MM.1S (cell line): Measurements from ENCODE around the gene CEP72.

Experiments
- DNase-seq: peaks from one replicate; pipeline ENCODE4 v3.0.0-alpha.2; 2015
- H2AFZ ChIP-seq: fragments of 300-600 bp; sonication (generic); 2 replicates; pipeline ENCODE4 v1.6.0; 2016; ENCODE audit warnings: antibody characterized with exemption, low read length
- H3F3A ChIP-seq: fragments of 300-600 bp; sonication (generic); 2 replicates; pipeline ENCODE4 v1.6.1; 2016; ENCODE audit warnings: mild to moderate bottlenecking, antibody characterized with exemption, low read length, moderate library complexity, mixed read lengths; ENCODE audit not compliant: insufficient read depth
- H3K27ac ChIP-seq: fragments of 300-600 bp; sonication (generic); 2 replicates; pipeline ENCODE4 v1.5.1; 2016; ENCODE audit warnings: mild to moderate bottlenecking, low read length
- H3K27me3 ChIP-seq: fragments of 300-600 bp; sonication (generic); replicated peaks from 2 replicates; pipeline ENCODE4 v1.6.0; 2016; ENCODE audit warnings: low read length; ENCODE audit not compliant: insufficient read depth
- H3K36me3 ChIP-seq: fragments of 300-600 bp; sonication (generic); replicated peaks from 2 replicates; pipeline ENCODE4 v1.6.1; 2016; ENCODE audit warnings: mild to moderate bottlenecking, low read length, mixed read lengths; ENCODE audit not compliant: insufficient read depth
- H3K4me1 ChIP-seq: fragments of 300-600 bp; sonication (generic); 2 replicates; pipeline ENCODE4 v1.6.1; 2016; ENCODE audit warnings: low read length, mixed read lengths
- H3K4me2 ChIP-seq: fragments of 300-600 bp; sonication (generic); 2 replicates; pipeline ENCODE4 v1.6.0; 2016; ENCODE audit warnings: low read depth, low read length
- H3K4me3 ChIP-seq: fragments of 300-600 bp; sonication (generic); 2 replicates; pipeline ENCODE4 v1.5.1; 2016; ENCODE audit warnings: low read length, mixed read lengths
- H3K79me2 ChIP-seq: fragments of 300-600 bp; sonication (generic); 2 replicates; pipeline ENCODE4 v1.6.1; 2016; ENCODE audit warnings: mixed run types, low read length, mixed read lengths
- H3K9ac ChIP-seq: fragments of 300-600 bp; sonication (generic); 2 replicates; pipeline ENCODE4 v1.6.1; 2016; ENCODE audit warnings: low read length, mixed read lengths
- H3K9me2 ChIP-seq: fragments of 300-600 bp; sonication (generic); replicated peaks from 2 replicates; pipeline ENCODE4 v1.6.1; 2016; ENCODE audit warnings: mild to moderate bottlenecking, low read length, mixed read lengths; ENCODE audit not compliant: insufficient read depth
- H3K9me3 ChIP-seq: fragments of 300-600 bp; sonication (generic); replicated peaks from 2 replicates; pipeline ENCODE4 v1.6.1; 2016; ENCODE audit warnings: mild to moderate bottlenecking, low read length, mixed read lengths; ENCODE audit not compliant: insufficient read depth
- H4K20me1 ChIP-seq: fragments of 300-600 bp; sonication (generic); 2 replicates; pipeline ENCODE4 v1.6.1; 2016; ENCODE audit warnings: mild to moderate bottlenecking, low read length, moderate library complexity, mixed read lengths; ENCODE audit not compliant: insufficient read depth
- CTCF ChIP-seq: fragments of 300-600 bp; sonication (generic); IDR thresholded peaks from 2 replicates; pipeline ENCODE4 v1.5.1; 2016; ENCODE audit warnings: antibody characterized with exemption, low read length, mixed read lengths
- EZH2 ChIP-seq: fragments of 300-600 bp; sonication (generic); optimal IDR thresholded peaks from 2 replicates; pipeline ENCODE3; 2017; ENCODE audit warnings: low read depth, mild to moderate bottlenecking, antibody characterized with exemption, low read length, mixed read lengths
- EZH2phosphoT487 ChIP-seq: fragments of 300-600 bp; sonication (generic); IDR thresholded peaks from 2 replicates; pipeline ENCODE4 v1.6.1; 2018; ENCODE audit warnings: antibody characterized with exemption, low read length

CEP72 gene

GRCh38 chr5:642481-642880 is 30.3 kb downstream of the CEP72 start:
- H3K4me2 ChIP-seq, result no peak overlapping the region
- H3K4me3 ChIP-seq, result no peak overlapping the region
- H3K36me3 ChIP-seq, result peaks cover 8% of the 10 kb centered on the region
- TF ChIP-seq CTCF (no peak), EZH2 (no peak), EZH2phosphoT487 (no peak)
- peaks cover 19% of the 10 kb centered on the region; the same call in 1 of the 2 replicates for H3F3A ChIP-seq
- H3K79me2 ChIP-seq, result peaks cover 30% of the 10 kb centered on the region
- H3K4me1 ChIP-seq, result peaks cover 18% of the 10 kb centered on the region
- no peaks in the 10 kb centered on the region for H3K9me3 ChIP-seq
- H2AFZ ChIP-seq, result no peak overlapping the region
- DNase-seq, result no peak
- H3K27me3 ChIP-seq, result no peaks in the 10 kb centered on the region
- no peak overlapping the region for H3K9ac ChIP-seq
- no peaks in the 10 kb centered on the region for H4K20me1 ChIP-seq
- H3K9me2 ChIP-seq, result no peaks in the 10 kb centered on the region
- H3K27ac ChIP-seq, result no peak overlapping the region

- Histone ChIP-seq H3K4me2 (peak overlapping the region; percentile 83), H3K9ac (no peak overlapping the region), H3K4me1 (peaks cover 18% of the 10 kb centered on the region), H3K9me2 (no peaks in the 10 kb centered on the region), H3K27ac (peak overlapping the region; percentile 47; the same call in 1 of the 2 replicates), H4K20me1 (no peaks in the 10 kb centered on the region), H3K9me3 (no peaks in the 10 kb centered on the region), H3K27me3 (no peaks in the 10 kb centered on the region), H3K4me3 (0 out of 2 replicates have a peak overlapping the region, but pooled peaks have one; percentile 32), H3K36me3 (peaks cover 11% of the 10 kb centered on the region), H2AFZ (no peak overlapping the region), H3K79me2 (peaks cover 30% of the 10 kb centered on the region), H3F3A (peaks cover 19% of the 10 kb centered on the region; the same call in 1 of the 2 replicates)
- no peak for DNase-seq
- no peak for TF ChIP-seq EZH2phosphoT487
- TF ChIP-seq EZH2, result no peak
- no peak for TF ChIP-seq CTCF
These were observed 31.2 kb downstream of the CEP72 start for GRCh38 chr5:643351-643801.

- Histone ChIP-seq H3K36me3 (peaks cover 11% of the 10 kb centered on the region), H3K4me1 (peaks cover 18% of the 10 kb centered on the region), H3K9me3 (no peaks in the 10 kb centered on the region), H4K20me1 (no peaks in the 10 kb centered on the region), H3K27ac (peak overlapping the region; percentile 47; the same call in 1 of the 2 replicates), H3K4me2 (peak overlapping the region; percentile 83), H2AFZ (no peak overlapping the region), H3K27me3 (no peaks in the 10 kb centered on the region), H3K79me2 (peaks cover 30% of the 10 kb centered on the region), H3K9ac (no peak overlapping the region; the same call in 1 of the 2 replicates), H3K4me3 (peak overlapping the region; percentile 32), H3F3A (peaks cover 19% of the 10 kb centered on the region; the same call in 1 of the 2 replicates), H3K9me2 (no peaks in the 10 kb centered on the region)
- TF ChIP-seq CTCF, result no peak
- no peak for TF ChIP-seq EZH2phosphoT487
- no peak for TF ChIP-seq EZH2
- DNase-seq, result peak; percentile 82
These were observed 31.7 kb downstream of the CEP72 start for GRCh38 chr5:643811-644271.
